GM23338 (cell line): ENCODE measurements around the gene SLC32A1.

Experiments
- CREB1 ChIP-seq: fragments of 250-450 bp; sonication (Bioruptor Pico); IDR thresholded peaks from 2 replicates; pipeline ENCODE4 v1.5.0; 2020; ENCODE audit warnings: low read depth, mild to moderate bottlenecking, moderate library complexity
- EZH2 ChIP-seq: fragments of 200-600 bp; sonication (generic); IDR thresholded peaks from one replicate; pipeline ENCODE4 v1.8.0; 2017; ENCODE audit warnings: antibody characterized with exemption, mild to moderate bottlenecking, low read depth; ENCODE audit not compliant: unreplicated experiment
- EZH2phosphoT487 ChIP-seq: fragments of 200-600 bp; sonication (generic); IDR thresholded peaks from one replicate; pipeline ENCODE4 v1.8.1; 2018; ENCODE audit warnings: antibody characterized with exemption; ENCODE audit not compliant: unreplicated experiment
- JUNB ChIP-seq: IDR thresholded peaks from one replicate; pipeline ENCODE4 v1.6.1; 2016; ENCODE audit warnings: antibody characterized with exemption; ENCODE audit not compliant: unreplicated experiment
- NANOG ChIP-seq: IDR thresholded peaks from 2 replicates; pipeline ENCODE4 v1.6.1; 2016; ENCODE audit warnings: antibody characterized with exemption, borderline replicate concordance
- POLR2AphosphoS5 ChIP-seq: IDR thresholded peaks from 2 replicates; pipeline ENCODE4 v1.6.1; 2016; ENCODE audit warnings: antibody characterized with exemption, low read depth
- REST ChIP-seq: IDR thresholded peaks from one replicate; pipeline ENCODE4 v1.6.1; 2018; ENCODE audit warnings: antibody characterized with exemption; ENCODE audit not compliant: unreplicated experiment
- STAT1 ChIP-seq: IDR thresholded peaks from one replicate; pipeline ENCODE4 v1.6.1; 2016; ENCODE audit warnings: antibody characterized with exemption; ENCODE audit not compliant: unreplicated experiment
- ZNF114 ChIP-seq: fragments of 250-450 bp; sonication (Bioruptor Pico); IDR thresholded peaks from 2 replicates; pipeline ENCODE4 v1.5.0; 2020; ENCODE audit warnings: mild to moderate bottlenecking, moderate library complexity
- ZNF331 ChIP-seq: fragments of 250-450 bp; sonication (Bioruptor Pico); IDR thresholded peaks from 2 replicates; pipeline ENCODE4 v1.5.0; 2020; ENCODE audit warnings: low read depth, mild to moderate bottlenecking, moderate library complexity
- TF ChIP-seq, protein P1 (sequence below), 2 experiments: fragments of 200-600 bp in 1 of 2; sonication (generic) in 1 of 2; conservative IDR thresholded peaks; 2 replicates each; pipeline versions ENCODE4 v1.5.1 to v1.6.1; 2016 to 2017; ENCODE audit warnings: antibody characterized with exemption in 2 of 2, low read depth in 2 of 2, mild to moderate bottlenecking in 2 of 2, moderate library complexity in 1 of 2
- TF ChIP-seq, protein P2 (sequence below): IDR thresholded peaks from 2 replicates; pipeline ENCODE4 v1.6.1; 2016; ENCODE audit warnings: antibody characterized with exemption
- TF ChIP-seq, protein P3 (sequence below): fragments of 250-450 bp; sonication (Bioruptor Pico); IDR thresholded peaks from 2 replicates; pipeline ENCODE4 v1.5.0; 2020; ENCODE audit warnings: mild to moderate bottlenecking, moderate library complexity

GRCh38 chr20:38723848-38724625 lies at the start of gene SLC32A1:
- TF ChIP-seq POLR2AphosphoS5 (no peak), CREB1 (CRISPR knock-in tag) (0 out of 2 replicates have a peak, but pooled peaks have one; percentile 40), EZH2 (peak; percentile 81), REST (no peak), EZH2phosphoT487 (no peak), NANOG (no peak), JUNB (no peak), ZNF114 (CRISPR knock-in tag) (no peak), ZNF331 (CRISPR knock-in tag) (no peak), STAT1 (no peak)
- TF ChIP-seq, protein P1, sequence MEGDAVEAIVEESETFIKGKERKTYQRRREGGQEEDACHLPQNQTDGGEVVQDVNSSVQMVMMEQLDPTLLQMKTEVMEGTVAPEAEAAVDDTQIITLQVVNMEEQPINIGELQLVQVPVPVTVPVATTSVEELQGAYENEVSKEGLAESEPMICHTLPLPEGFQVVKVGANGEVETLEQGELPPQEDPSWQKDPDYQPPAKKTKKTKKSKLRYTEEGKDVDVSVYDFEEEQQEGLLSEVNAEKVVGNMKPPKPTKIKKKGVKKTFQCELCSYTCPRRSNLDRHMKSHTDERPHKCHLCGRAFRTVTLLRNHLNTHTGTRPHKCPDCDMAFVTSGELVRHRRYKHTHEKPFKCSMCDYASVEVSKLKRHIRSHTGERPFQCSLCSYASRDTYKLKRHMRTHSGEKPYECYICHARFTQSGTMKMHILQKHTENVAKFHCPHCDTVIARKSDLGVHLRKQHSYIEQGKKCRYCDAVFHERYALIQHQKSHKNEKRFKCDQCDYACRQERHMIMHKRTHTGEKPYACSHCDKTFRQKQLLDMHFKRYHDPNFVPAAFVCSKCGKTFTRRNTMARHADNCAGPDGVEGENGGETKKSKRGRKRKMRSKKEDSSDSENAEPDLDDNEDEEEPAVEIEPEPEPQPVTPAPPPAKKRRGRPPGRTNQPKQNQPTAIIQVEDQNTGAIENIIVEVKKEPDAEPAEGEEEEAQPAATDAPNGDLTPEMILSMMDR (conservative IDR thresholded peaks at IDR 0.05; ENCODE audit: low read depth in 2 of 2) = no peak
- TF ChIP-seq, protein P2, sequence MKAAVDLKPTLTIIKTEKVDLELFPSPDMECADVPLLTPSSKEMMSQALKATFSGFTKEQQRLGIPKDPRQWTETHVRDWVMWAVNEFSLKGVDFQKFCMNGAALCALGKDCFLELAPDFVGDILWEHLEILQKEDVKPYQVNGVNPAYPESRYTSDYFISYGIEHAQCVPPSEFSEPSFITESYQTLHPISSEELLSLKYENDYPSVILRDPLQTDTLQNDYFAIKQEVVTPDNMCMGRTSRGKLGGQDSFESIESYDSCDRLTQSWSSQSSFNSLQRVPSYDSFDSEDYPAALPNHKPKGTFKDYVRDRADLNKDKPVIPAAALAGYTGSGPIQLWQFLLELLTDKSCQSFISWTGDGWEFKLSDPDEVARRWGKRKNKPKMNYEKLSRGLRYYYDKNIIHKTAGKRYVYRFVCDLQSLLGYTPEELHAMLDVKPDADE = no peak
- TF ChIP-seq, protein P3, sequence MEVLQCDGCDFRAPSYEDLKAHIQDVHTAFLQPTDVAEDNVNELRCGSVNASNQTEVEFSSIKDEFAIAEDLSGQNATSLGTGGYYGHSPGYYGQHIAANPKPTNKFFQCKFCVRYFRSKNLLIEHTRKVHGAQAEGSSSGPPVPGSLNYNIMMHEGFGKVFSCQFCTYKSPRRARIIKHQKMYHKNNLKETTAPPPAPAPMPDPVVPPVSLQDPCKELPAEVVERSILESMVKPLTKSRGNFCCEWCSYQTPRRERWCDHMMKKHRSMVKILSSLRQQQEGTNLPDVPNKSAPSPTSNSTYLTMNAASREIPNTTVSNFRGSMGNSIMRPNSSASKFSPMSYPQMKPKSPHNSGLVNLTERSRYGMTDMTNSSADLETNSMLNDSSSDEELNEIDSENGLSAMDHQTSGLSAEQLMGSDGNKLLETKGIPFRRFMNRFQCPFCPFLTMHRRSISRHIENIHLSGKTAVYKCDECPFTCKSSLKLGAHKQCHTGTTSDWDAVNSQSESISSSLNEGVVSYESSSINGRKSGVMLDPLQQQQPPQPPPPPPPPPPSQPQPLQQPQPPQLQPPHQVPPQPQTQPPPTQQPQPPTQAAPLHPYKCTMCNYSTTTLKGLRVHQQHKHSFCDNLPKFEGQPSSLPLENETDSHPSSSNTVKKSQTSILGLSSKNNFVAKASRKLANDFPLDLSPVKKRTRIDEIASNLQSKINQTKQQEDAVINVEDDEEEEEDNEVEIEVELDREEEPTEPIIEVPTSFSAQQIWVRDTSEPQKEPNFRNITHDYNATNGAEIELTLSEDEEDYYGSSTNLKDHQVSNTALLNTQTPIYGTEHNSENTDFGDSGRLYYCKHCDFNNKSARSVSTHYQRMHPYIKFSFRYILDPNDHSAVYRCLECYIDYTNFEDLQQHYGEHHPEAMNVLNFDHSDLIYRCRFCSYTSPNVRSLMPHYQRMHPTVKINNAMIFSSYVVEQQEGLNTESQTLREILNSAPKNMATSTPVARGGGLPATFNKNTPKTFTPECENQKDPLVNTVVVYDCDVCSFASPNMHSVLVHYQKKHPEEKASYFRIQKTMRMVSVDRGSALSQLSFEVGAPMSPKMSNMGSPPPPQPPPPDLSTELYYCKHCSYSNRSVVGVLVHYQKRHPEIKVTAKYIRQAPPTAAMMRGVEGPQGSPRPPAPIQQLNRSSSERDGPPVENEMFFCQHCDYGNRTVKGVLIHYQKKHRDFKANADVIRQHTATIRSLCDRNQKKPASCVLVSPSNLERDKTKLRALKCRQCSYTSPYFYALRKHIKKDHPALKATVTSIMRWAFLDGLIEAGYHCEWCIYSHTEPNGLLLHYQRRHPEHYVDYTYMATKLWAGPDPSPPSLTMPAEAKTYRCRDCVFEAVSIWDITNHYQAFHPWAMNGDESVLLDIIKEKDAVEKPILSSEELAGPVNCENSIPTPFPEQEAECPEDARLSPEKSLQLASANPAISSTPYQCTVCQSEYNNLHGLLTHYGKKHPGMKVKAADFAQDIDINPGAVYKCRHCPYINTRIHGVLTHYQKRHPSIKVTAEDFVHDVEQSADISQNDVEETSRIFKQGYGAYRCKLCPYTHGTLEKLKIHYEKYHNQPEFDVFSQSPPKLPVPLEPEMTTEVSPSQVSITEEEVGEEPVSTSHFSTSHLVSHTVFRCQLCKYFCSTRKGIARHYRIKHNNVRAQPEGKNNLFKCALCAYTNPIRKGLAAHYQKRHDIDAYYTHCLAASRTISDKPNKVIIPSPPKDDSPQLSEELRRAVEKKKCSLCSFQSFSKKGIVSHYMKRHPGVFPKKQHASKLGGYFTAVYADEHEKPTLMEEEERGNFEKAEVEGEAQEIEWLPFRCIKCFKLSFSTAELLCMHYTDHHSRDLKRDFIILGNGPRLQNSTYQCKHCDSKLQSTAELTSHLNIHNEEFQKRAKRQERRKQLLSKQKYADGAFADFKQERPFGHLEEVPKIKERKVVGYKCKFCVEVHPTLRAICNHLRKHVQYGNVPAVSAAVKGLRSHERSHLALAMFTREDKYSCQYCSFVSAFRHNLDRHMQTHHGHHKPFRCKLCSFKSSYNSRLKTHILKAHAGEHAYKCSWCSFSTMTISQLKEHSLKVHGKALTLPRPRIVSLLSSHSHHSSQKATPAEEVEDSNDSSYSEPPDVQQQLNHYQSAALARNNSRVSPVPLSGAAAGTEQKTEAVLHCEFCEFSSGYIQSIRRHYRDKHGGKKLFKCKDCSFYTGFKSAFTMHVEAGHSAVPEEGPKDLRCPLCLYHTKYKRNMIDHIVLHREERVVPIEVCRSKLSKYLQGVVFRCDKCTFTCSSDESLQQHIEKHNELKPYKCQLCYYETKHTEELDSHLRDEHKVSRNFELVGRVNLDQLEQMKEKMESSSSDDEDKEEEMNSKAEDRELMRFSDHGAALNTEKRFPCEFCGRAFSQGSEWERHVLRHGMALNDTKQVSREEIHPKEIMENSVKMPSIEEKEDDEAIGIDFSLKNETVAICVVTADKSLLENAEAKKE (CRISPR knock-in tag) = no peak
